H1 (cell line): ENCODE measurements around the gene FOXO4. TPM values are rescaled to one million over a fixed set of nuclear protein-coding genes. Genes with fewer than 3 reads are reported as not detected.

Experiments
- CTCF ChIA-PET: fragments of 300-600 bp; sonication (Branson Sonifier 250); formaldehyde crosslinking; loops from one replicate; lab custom pipeline; 2021; ENCODE audit not compliant: partially characterized antibody; lab: Charles Lee
- POLR2A ChIA-PET: fragments of 300-600 bp; sonication (Branson Sonifier 250); formaldehyde crosslinking; loops from one replicate; lab custom pipeline; 2021; ENCODE audit warnings: inconsistent platforms; ENCODE audit not compliant: partially characterized antibody; lab: Charles Lee
- DNase-seq, 2 experiments: peaks; one replicate each; pipeline versions ENCODE4 v3.0.0 to v3.0.0-alpha.2; 2010 to 2022; ENCODE audit warnings: low spot score in 2 of 2, low read depth in 1 of 2, mixed read lengths in 1 of 2
- FAIRE-seq: peaks from 2 replicates; lab custom pipeline; 2011; peaks lifted over from hg19 to GRCh38; lab: Jason Lieb, UNC
- H2AFZ ChIP-seq: 2 replicates; pipeline ENCODE4 v1.8.1; 2012; ENCODE audit warnings: low read length, inconsistent platforms
- H2AK5ac ChIP-seq: 2 replicates; pipeline ENCODE4 v1.6.1; 2013; ENCODE audit warnings: low read depth, low read length
- H2BK120ac ChIP-seq: replicated peaks from 2 replicates; pipeline ENCODE3; 2013; ENCODE audit warnings: low read depth, low read length, inconsistent platforms
- H2BK12ac ChIP-seq: 2 replicates; pipeline ENCODE4 v1.6.1; 2013; ENCODE audit warnings: low read depth, low read length
- H2BK15ac ChIP-seq: 2 replicates; pipeline ENCODE4 v1.6.1; 2013; ENCODE audit warnings: low read length
- H2BK20ac ChIP-seq: 2 replicates; pipeline ENCODE4 v1.6.1; 2013; ENCODE audit warnings: low read length
- H2BK5ac ChIP-seq: 2 replicates; pipeline ENCODE4 v1.6.1; 2013; ENCODE audit warnings: low read depth, low read length
- H3K14ac ChIP-seq: 2 replicates; pipeline ENCODE4 v1.6.1; 2013; ENCODE audit warnings: inconsistent platforms; ENCODE audit not compliant: insufficient read length
- H3K18ac ChIP-seq: 2 replicates; pipeline ENCODE4 v1.6.1; 2013; ENCODE audit warnings: low read length; ENCODE audit errors: extremely low read depth
- H3K23ac ChIP-seq: 2 replicates; pipeline ENCODE4 v1.6.1; 2013; ENCODE audit warnings: inconsistent platforms; ENCODE audit not compliant: insufficient read length
- H3K23me2 ChIP-seq: 2 replicates; pipeline ENCODE4 v1.6.1; 2013; ENCODE audit warnings: low read depth, low read length
- H3K27ac ChIP-seq: 2 replicates; pipeline ENCODE4 v1.6.1; 2011; ENCODE audit warnings: low read depth, low read length, inconsistent platforms
- H3K27me3 ChIP-seq, 4 experiments: replicated peaks in 1 of 4; 1 replicate in 1 of 4; 2 replicates in 3 of 4; pipeline versions ENCODE4 v1.6.1 to v1.8.1; 2011 to 2013; ENCODE audit warnings: low read length in 3 of 4, mild to moderate bottlenecking in 3 of 4, inconsistent platforms in 2 of 4, mixed read lengths in 2 of 4, moderate library complexity in 1 of 4; ENCODE audit not compliant: control insufficient read depth in 3 of 4, insufficient read depth in 3 of 4; ENCODE audit errors: extremely low read depth in 1 of 4
- H3K36me3 ChIP-seq, 4 experiments: 2 replicates each; pipeline versions ENCODE4 v1.6.1 to v1.8.1; 2011 to 2013; ENCODE audit warnings: mild to moderate bottlenecking in 4 of 4, low read length in 3 of 4, moderate library complexity in 2 of 4, control low read depth in 1 of 4, inconsistent platforms in 1 of 4; ENCODE audit not compliant: insufficient read depth in 4 of 4, control insufficient read depth in 2 of 4
- H3K4ac ChIP-seq: replicated peaks from 2 replicates; pipeline ENCODE3; 2013; ENCODE audit warnings: low read length, low read depth, mixed read lengths, inconsistent platforms; ENCODE audit not compliant: insufficient read length
- H3K4me1 ChIP-seq, 4 experiments: replicated peaks in 1 of 4; 1 replicate in 1 of 4; 2 replicates in 3 of 4; pipeline versions ENCODE4 v1.6.1 to v1.8.1; 2011 to 2013; ENCODE audit warnings: low read length in 3 of 4, inconsistent platforms in 2 of 4, mixed read lengths in 1 of 4; ENCODE audit not compliant: insufficient read depth in 4 of 4, control insufficient read depth in 3 of 4
- H3K4me2 ChIP-seq, 2 experiments: 2 replicates each; pipeline versions ENCODE4 v1.6.1 to v1.8.1; 2011 to 2013; ENCODE audit warnings: low read depth in 2 of 2, low read length in 2 of 2, control low read depth in 1 of 2, inconsistent platforms in 1 of 2, mild to moderate bottlenecking in 1 of 2; ENCODE audit not compliant: insufficient read depth in 1 of 2
- H3K4me3 ChIP-seq, 4 experiments: fragments of 200-600, 300-600 bp in 1 of 4; sonication (generic), shearing (Covaris generic), sonication (Bioruptor Twin) in 1 of 4; 2 replicates each; pipeline versions ENCODE4 v1.5.1 to v1.8.1; 2011 to 2016; ENCODE audit warnings: low read length in 4 of 4, low read depth in 3 of 4, control low read depth in 2 of 4, inconsistent platforms in 2 of 4, mild to moderate bottlenecking in 2 of 4, mixed read lengths in 1 of 4, moderate library complexity in 1 of 4; ENCODE audit not compliant: insufficient read depth in 2 of 4; ENCODE audit errors: extremely low read depth in 1 of 4
- H3K56ac ChIP-seq: replicated peaks from 2 replicates; pipeline ENCODE3; 2013; ENCODE audit warnings: low read depth, mild to moderate bottlenecking, mixed read lengths, low read length, inconsistent platforms; ENCODE audit not compliant: insufficient read length
- H3K79me1 ChIP-seq: 2 replicates; pipeline ENCODE4 v1.6.1; 2013; ENCODE audit warnings: low read depth, low read length, control low read depth
- H3K79me2 ChIP-seq, 2 experiments: 2 replicates each; pipeline versions ENCODE4 v1.6.1 to v1.8.1; 2012 to 2013; ENCODE audit warnings: low read length in 2 of 2, mild to moderate bottlenecking in 2 of 2, inconsistent platforms in 1 of 2; ENCODE audit not compliant: insufficient read depth in 2 of 2, control insufficient read depth in 1 of 2
- H3K9ac ChIP-seq, 4 experiments: replicated peaks in 1 of 4; 1 replicate in 1 of 4; 2 replicates in 3 of 4; pipeline versions ENCODE4 v1.6.1 to v1.8.1; 2011 to 2013; ENCODE audit warnings: low read depth in 3 of 4, low read length in 3 of 4, control low read depth in 2 of 4, mild to moderate bottlenecking in 2 of 4, moderate library complexity in 2 of 4, inconsistent platforms in 1 of 4; ENCODE audit errors: extremely low read depth in 1 of 4
- H3K9me3 ChIP-seq, 2 experiments: 2 replicates each; pipeline versions ENCODE4 v1.6.1 to v1.8.1; 2012 to 2013; ENCODE audit warnings: mild to moderate bottlenecking in 2 of 2, moderate library complexity in 2 of 2, control low read depth in 1 of 2, inconsistent platforms in 1 of 2, low read depth in 1 of 2, low read length in 1 of 2, mixed read lengths in 1 of 2; ENCODE audit not compliant: insufficient read depth in 2 of 2
- H4K20me1 ChIP-seq, 2 experiments: replicated peaks in 1 of 2; 2 replicates each; pipeline versions ENCODE3 to v1.8.1; 2011 to 2013; ENCODE audit warnings: inconsistent platforms in 2 of 2, low read length in 2 of 2, mild to moderate bottlenecking in 1 of 2; ENCODE audit not compliant: insufficient read depth in 2 of 2, control insufficient read depth in 1 of 2
- H4K5ac ChIP-seq: 2 replicates; pipeline ENCODE4 v1.6.1; 2013; ENCODE audit warnings: low read length, low read depth, mixed read lengths, inconsistent platforms; ENCODE audit not compliant: insufficient read length
- H4K8ac ChIP-seq: 2 replicates; pipeline ENCODE4 v1.8.0; 2013; ENCODE audit warnings: mild to moderate bottlenecking, moderate library complexity, low read length, inconsistent platforms; ENCODE audit not compliant: insufficient read depth; ENCODE audit errors: extremely low read depth
- H4K91ac ChIP-seq: replicated peaks from 2 replicates; pipeline ENCODE3; 2013; ENCODE audit warnings: low read length, mixed read lengths, inconsistent platforms; ENCODE audit not compliant: insufficient read length
- CEBPB ChIP-seq: IDR thresholded peaks from 2 replicates; pipeline ENCODE4 v1.6.1; 2012; ENCODE audit warnings: low read depth, low read length
- CREB1 ChIP-seq: IDR thresholded peaks from 2 replicates; pipeline ENCODE4 v1.6.1; 2012; ENCODE audit warnings: inconsistent platforms
- EGR1 ChIP-seq: IDR thresholded peaks from 2 replicates; pipeline ENCODE4 v1.6.1; 2011; ENCODE audit warnings: low read depth, low read length, borderline replicate concordance
- EP300 ChIP-seq, 2 experiments: IDR thresholded peaks; 1 replicate in 1 of 2; 2 replicates in 1 of 2; pipeline ENCODE4 v1.6.1; 2011 to 2012; ENCODE audit warnings: low read depth in 2 of 2, low read length in 2 of 2, mild to moderate bottlenecking in 2 of 2, borderline replicate concordance in 1 of 2, inconsistent platforms in 1 of 2, moderate library complexity in 1 of 2
- GABPA ChIP-seq: IDR thresholded peaks from 2 replicates; pipeline ENCODE4 v1.6.1; 2011; ENCODE audit warnings: mild to moderate bottlenecking, low read length, moderate library complexity, borderline replicate concordance; ENCODE audit not compliant: insufficient read depth
- GTF2F1 ChIP-seq: IDR thresholded peaks from 2 replicates; pipeline ENCODE4 v1.6.1; 2012; ENCODE audit warnings: low read depth, low read length, improper control_type of control experiment, borderline replicate concordance
- JUND ChIP-seq: IDR thresholded peaks from 2 replicates; pipeline ENCODE4 v1.6.1; 2011; ENCODE audit warnings: mild to moderate bottlenecking, improper control_type of control experiment, low read length
- PHF8 ChIP-seq: fragments of 200-600 bp; sonication (generic); conservative IDR thresholded peaks from 2 replicates; pipeline ENCODE4 v1.7.1; 2012; ENCODE audit warnings: low read depth, mild to moderate bottlenecking, inconsistent platforms, low read length, moderate library complexity
- POLR2A ChIP-seq, 2 experiments: IDR thresholded peaks; 1 replicate in 1 of 2; 2 replicates in 1 of 2; pipeline ENCODE4 v1.6.1; 2011; ENCODE audit warnings: low read depth in 2 of 2, low read length in 2 of 2, mild to moderate bottlenecking in 2 of 2; ENCODE audit errors: control extremely low read depth in 1 of 2
- SRF ChIP-seq: IDR thresholded peaks from 2 replicates; pipeline ENCODE4 v1.6.1; 2011; ENCODE audit warnings: mild to moderate bottlenecking, low read depth, low read length, moderate library complexity
- USF2 ChIP-seq: IDR thresholded peaks from 2 replicates; pipeline ENCODE4 v1.6.1; 2011; ENCODE audit warnings: low read length, improper control_type of control experiment
- WGBS, 2 experiments: shearing (Covaris generic) in 1 of 2; methylation state at CpG; one replicate each; pipeline versions ENCODE4 v1.1.6 to v1.1.7; 2013 to 2015; ENCODE audit warnings: low lambda C conversion rate in 2 of 2, mixed read lengths in 2 of 2, inconsistent platforms in 1 of 2, low coverage in 1 of 2, missing lambda C conversion rate in 1 of 2; ENCODE audit not compliant: insufficient replicate concordance in 2 of 2, insufficient coverage in 1 of 2, insufficient read length in 1 of 2; ENCODE audit errors: extremely low coverage in 1 of 2, missing lambda C conversion rate in 1 of 2; 5-methylcytosine and 5-hydroxymethylcytosine counted together
- polyA plus RNA-seq, 7 experiments: library from polyadenylated mRNA; depleted of rRNA in 3 of 7; stranded (reverse) in 5 of 7; unstranded in 2 of 7; fragments of >200 nt in 5 of 7; fragments of 200-250 nt in 2 of 7; gene quantifications; 1 replicate in 5 of 7; 2 replicates in 1 of 7; 4 replicates in 1 of 7; pipeline versions ENCODE4 v1.2.1 to v1.2.3, GENCODE V29; 2011 to 2013; ENCODE audit warnings: missing spikeins in 2 of 7, mixed read lengths in 2 of 7
- total RNA-seq: library from RNA; stranded (reverse); fragmentation: NEBNext Ultra II Directional; extraction: Animal tissue kit (Norgen Biotek cat#: 25700); gene quantifications from 2 replicates; pipeline ENCODE4 v1.2.1, GENCODE V29; 2021

FOXO4 gene
- total and polyA plus RNA-seq, 2 of the 8 experiments (the other 6 are each of a cell fraction or from before 2014, with no cell fraction given), result 12.3 to 57.4 TPM

- no peaks in the 10 kb centered on the region for H3K27me3 ChIP-seq
- H3K4ac ChIP-seq, result no peak overlapping the region
- H3K14ac ChIP-seq, result no peak overlapping the region
- H3K23ac ChIP-seq, result no peak overlapping the region
- no peak overlapping the region for H2BK12ac ChIP-seq
- no peak overlapping the region for H2BK15ac ChIP-seq
- no peak overlapping the region for H2AFZ ChIP-seq
- no peak overlapping the region for H3K27ac ChIP-seq
- H4K91ac ChIP-seq, result no peak overlapping the region
- no peak overlapping the region for H4K8ac ChIP-seq
- no peak overlapping the region; a peak in 1 of 4 replicates for H3K4me2 ChIP-seq
- H3K79me2 ChIP-seq, result no peaks in the 10 kb centered on the region
- ChIA-PET POLR2A (interaction anchor here (1.3 kb wide), 1 partner anchor 101 kb away, joined by 3 read pairs; no protein-coding TSS in a partner anchor), CTCF (interaction anchor here (1.0 to 1.3 kb wide), 2 partner anchors 16 to 44 kb away, joined by 3 to 4 read pairs; no protein-coding TSS in a partner anchor)
- FAIRE-seq, result no peak
- H2BK5ac ChIP-seq, result no peak overlapping the region
- H3K23me2 ChIP-seq, result peaks cover 5% of the 10 kb centered on the region; the same call in 1 of the 2 replicates
- H3K4me3 ChIP-seq, result no peak overlapping the region
- no peak for TF ChIP-seq GABPA
- no peak for TF ChIP-seq USF2
- TF ChIP-seq EGR1, result no peak
- TF ChIP-seq CEBPB, result no peak
- no peak for TF ChIP-seq EP300 (IDR thresholded peaks at IDR 0.05; ENCODE audit: borderline replicate concordance in 1 of 2, low read depth in 2 of 2, low read length in 2 of 2)
- TF ChIP-seq GTF2F1, result no peak
- TF ChIP-seq POLR2A (IDR thresholded peaks at IDR 0.05; ENCODE audit: control extremely low read depth in 1 of 2, low read depth in 2 of 2, low read length in 2 of 2), result no peak
- TF ChIP-seq SRF, result no peak
- TF ChIP-seq CREB1, result no peak
- TF ChIP-seq PHF8, result no peak
- no peak for TF ChIP-seq JUND
- no peak overlapping the region for H2AK5ac ChIP-seq
- H2BK20ac ChIP-seq, result no peak overlapping the region
- no peak overlapping the region for H2BK120ac ChIP-seq
- H3K56ac ChIP-seq, result no peak overlapping the region
- no peaks in the 10 kb centered on the region for H4K20me1 ChIP-seq
- peaks cover 4 to 17% (median 6%) of the 10 kb centered on the region in 4 experiments for H3K4me1 ChIP-seq
- no peak overlapping the region for H4K5ac ChIP-seq
- DNase-seq, result no peak
- H3K9me3 ChIP-seq, result no peaks in the 10 kb centered on the region
- WGBS, 2 experiments, result 86% methylated on average over 5 of the region's 6 CpGs; no CpG with 5 or more reads in 1 of the 2 experiments
- H3K18ac ChIP-seq, result no peak overlapping the region
- no peak overlapping the region for H3K9ac ChIP-seq
- no peaks in the 10 kb centered on the region for H3K79me1 ChIP-seq
- peaks cover 0 to 11% (median 3%) of the 10 kb centered on the region in 4 experiments; a peak in 5 of 8 replicates for H3K36me3 ChIP-seq
These were observed 47.9 kb downstream of the FOXO4 start for GRCh38 chrX:71143508-71143907.
